HEK293T (cell line): ENCODE data around the gene FGD2.
A peak's percentile ranks its signal among the peaks of the same experiment; 100 is the strongest.

Source experiments
- CTCF ChIA-PET: fragments of 350-600 bp; formaldehyde crosslinking; extraction: SDS; loops from one replicate; lab custom pipeline; 2021; ENCODE audit warnings: antibody characterized with exemption, inconsistent platforms; lab: Yijun Ruan, JAX
- POLR2A ChIA-PET: fragments of 350-600 bp; formaldehyde crosslinking; extraction: SDS; loops from one replicate; lab custom pipeline; 2020; ENCODE audit warnings: antibody characterized with exemption, inconsistent platforms; lab: Yijun Ruan, JAX
- DNase-seq: peaks from one replicate; pipeline ENCODE4 v3.0.0; 2012; ENCODE audit warnings: mixed read lengths; ENCODE audit errors: extremely low spot score
- ARNT ChIP-seq: fragments of 450-650 bp; IDR thresholded peaks from 2 replicates; pipeline ENCODE4 v1.6.1; 2017; ENCODE audit warnings: mild to moderate bottlenecking
- BHLHE40 ChIP-seq: fragments of 450-650 bp; IDR thresholded peaks from 2 replicates; pipeline ENCODE4 v1.6.1; 2016; ENCODE audit warnings: mild to moderate bottlenecking, moderate library complexity, borderline replicate concordance
- CTBP1 ChIP-seq: fragments of 450-650 bp; IDR thresholded peaks from 2 replicates; pipeline ENCODE4 v1.6.1; 2016; ENCODE audit warnings: borderline replicate concordance
- ELF4 ChIP-seq: fragments of 450-650 bp; IDR thresholded peaks from 2 replicates; pipeline ENCODE4 v1.6.1; 2017; ENCODE audit warnings: antibody characterized with exemption
- FOXA1 ChIP-seq: fragments of 450-650 bp; IDR thresholded peaks from 2 replicates; pipeline ENCODE4 v1.6.1; 2016; ENCODE audit warnings: mild to moderate bottlenecking
- FOXK2 ChIP-seq: fragments of 450-650 bp; IDR thresholded peaks from 2 replicates; pipeline ENCODE4 v1.6.1; 2016; ENCODE audit warnings: mild to moderate bottlenecking
- FOXM1 ChIP-seq: fragments of 450-650 bp; IDR thresholded peaks from 2 replicates; pipeline ENCODE4 v1.6.1; 2017; ENCODE audit warnings: mild to moderate bottlenecking, borderline replicate concordance
- HDGF ChIP-seq: fragments of 450-650 bp; IDR thresholded peaks from 2 replicates; pipeline ENCODE4 v1.6.1; 2017; ENCODE audit warnings: antibody characterized with exemption, borderline replicate concordance
- L3MBTL2 ChIP-seq: fragments of 450-650 bp; conservative IDR thresholded peaks from 2 replicates; pipeline ENCODE4 v1.6.1; 2016; ENCODE audit warnings: mild to moderate bottlenecking
- LEF1 ChIP-seq: fragments of 450-650 bp; IDR thresholded peaks from 2 replicates; pipeline ENCODE4 v1.6.1; 2017; ENCODE audit warnings: mild to moderate bottlenecking, borderline replicate concordance
- NFRKB ChIP-seq: fragments of 450-650 bp; IDR thresholded peaks from 2 replicates; pipeline ENCODE4 v1.6.1; 2016; ENCODE audit warnings: mild to moderate bottlenecking, moderate library complexity
- SP1 ChIP-seq: fragments of 450-650 bp; IDR thresholded peaks from 2 replicates; pipeline ENCODE4 v1.6.1; 2017
- SUZ12 ChIP-seq: fragments of 450-650 bp; IDR thresholded peaks from 2 replicates; pipeline ENCODE4 v1.6.1; 2016; ENCODE audit warnings: mild to moderate bottlenecking
- TARDBP ChIP-seq: fragments of 450-650 bp; IDR thresholded peaks from 2 replicates; pipeline ENCODE4 v1.6.1; 2016
- ZNF384 ChIP-seq: fragments of 450-650 bp; IDR thresholded peaks from 2 replicates; pipeline ENCODE4 v1.6.1; 2016
- TF ChIP-seq, protein P1 (sequence below): fragments of 450-650 bp; IDR thresholded peaks from 2 replicates; pipeline ENCODE4 v1.6.1; 2016

Gene FGD2

GRCh38 chr6:36975231-36976006 lies 30.0 kb upstream of the FGD2 start:
- no peak for DNase-seq
- TF ChIP-seq L3MBTL2 (no peak), NFRKB (no peak), BHLHE40 (no peak), SUZ12 (no peak), FOXM1 (no peak), FOXA1 (no peak)
- TF ChIP-seq, protein P1, sequence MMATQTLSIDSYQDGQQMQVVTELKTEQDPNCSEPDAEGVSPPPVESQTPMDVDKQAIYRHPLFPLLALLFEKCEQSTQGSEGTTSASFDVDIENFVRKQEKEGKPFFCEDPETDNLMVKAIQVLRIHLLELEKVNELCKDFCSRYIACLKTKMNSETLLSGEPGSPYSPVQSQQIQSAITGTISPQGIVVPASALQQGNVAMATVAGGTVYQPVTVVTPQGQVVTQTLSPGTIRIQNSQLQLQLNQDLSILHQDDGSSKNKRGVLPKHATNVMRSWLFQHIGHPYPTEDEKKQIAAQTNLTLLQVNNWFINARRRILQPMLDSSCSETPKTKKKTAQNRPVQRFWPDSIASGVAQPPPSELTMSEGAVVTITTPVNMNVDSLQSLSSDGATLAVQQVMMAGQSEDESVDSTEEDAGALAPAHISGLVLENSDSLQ, result no peak
- ChIA-PET POLR2A (interaction anchor here (1.1 kb wide), 2 partner anchors 9 to 10 kb away, joined by 3 read pairs; partner anchors contain the start of gene MTCH1), CTCF (interaction anchor here (3.4 kb wide), 1 partner anchor 43 kb away, joined by 22 read pairs; no protein-coding TSS in a partner anchor)

DNA sequence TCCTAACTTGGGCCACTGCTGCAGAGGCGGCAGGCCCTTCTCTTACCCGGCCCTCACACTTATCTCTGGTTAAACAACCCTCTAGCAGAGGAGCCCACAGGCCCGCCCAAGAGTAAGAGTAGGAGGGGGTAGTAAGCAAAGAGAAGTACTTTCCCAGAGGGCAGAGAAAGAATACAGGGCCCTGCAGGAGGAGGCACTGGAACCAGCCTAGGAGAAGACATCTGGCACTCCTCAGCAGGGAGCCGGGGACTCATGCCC lies 29.5 kb upstream of the FGD2 start:
- ChIA-PET POLR2A (interaction anchor here (1.1 kb wide), 2 partner anchors 8 to 10 kb away, joined by 3 read pairs; partner anchors contain the start of gene MTCH1), CTCF (interaction anchor here (3.4 kb wide), 1 partner anchor 42 kb away, joined by 22 read pairs; no protein-coding TSS in a partner anchor)
- TF ChIP-seq CTBP1 (no peak), ZNF384 (no peak), FOXK2 (no peak), SP1 (no peak), FOXM1 (no peak), BHLHE40 (no peak), TARDBP (no peak), FOXA1 (no peak), HDGF (no peak)

DNA sequence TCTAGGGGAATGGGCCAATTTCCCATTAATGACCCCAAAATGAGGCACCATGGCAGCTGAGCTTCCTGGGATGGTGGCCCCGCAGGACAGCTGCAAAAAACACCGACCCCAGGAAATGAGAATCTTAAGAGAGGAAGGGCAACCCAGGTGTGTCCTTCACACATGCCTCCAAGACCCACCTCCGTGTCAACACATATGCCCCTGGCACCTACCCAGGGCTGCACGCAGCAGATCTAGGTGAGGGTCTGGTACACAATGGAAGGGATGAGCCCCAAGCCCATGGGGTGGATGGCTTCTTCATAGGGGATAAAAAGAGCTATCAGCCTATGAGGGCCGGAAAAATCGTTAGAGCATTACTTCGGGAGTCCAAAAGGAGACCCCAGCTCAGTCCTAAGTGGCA lies 28.9 kb upstream of the FGD2 start:
- TF ChIP-seq FOXA1 (no peak), ELF4 (no peak), BHLHE40 (no peak), LEF1 (no peak), SP1 (no peak), L3MBTL2 (no peak), CTBP1 (no peak), TARDBP (no peak), NFRKB (no peak), ZNF384 (no peak), SUZ12 (no peak), FOXM1 (no peak), HDGF (no peak), ARNT (no peak), FOXK2 (no peak)
- TF ChIP-seq, protein P1, result no peak
- DNase-seq, result no peak
- CTCF ChIA-PET, result interaction anchor here (3.4 kb wide), 1 partner anchor 42 kb away, joined by 22 read pairs; no protein-coding TSS in a partner anchor
- POLR2A ChIA-PET, result interaction anchor here (1.1 kb wide), 1 partner anchor 8 kb away, joined by 3 read pairs; no protein-coding TSS in a partner anchor

More for the DNA sequence above, 29.5 kb upstream of the FGD2 start:
- no peak for DNase-seq

- POLR2A ChIA-PET, result interaction anchor here (1.7 kb wide), 1 partner anchor 9 kb away, joined by 6 read pairs; the partner anchor contains the start of gene MTCH1
- no peak for DNase-seq
- CTCF ChIA-PET, result interaction anchor here (0.6 to 3.4 kb wide), 5 partner anchors 11 to 91 kb away, joined by 3 to 22 read pairs (median 3); partner anchors contain the start of gene C6orf89
- TF ChIP-seq LEF1, result no peak
- no peak for TF ChIP-seq L3MBTL2
- no peak for TF ChIP-seq ELF4
- TF ChIP-seq CTBP1, result no peak
- TF ChIP-seq, protein P1, result no peak
- TF ChIP-seq SP1, result no peak
- TF ChIP-seq TARDBP, result no peak
- TF ChIP-seq FOXM1, result no peak
- no peak for TF ChIP-seq SUZ12
- TF ChIP-seq ARNT, result no peak
- no peak for TF ChIP-seq BHLHE40
- TF ChIP-seq ZNF384, result no peak
- TF ChIP-seq NFRKB, result no peak
- no peak for TF ChIP-seq FOXK2
- TF ChIP-seq HDGF, result no peak
- TF ChIP-seq FOXA1, result no peak
These were observed 28.5 kb upstream of the FGD2 start for GRCh38 chr6:36976931-36977330.

GRCh38 chr6:36977470-36977941 lies 27.9 kb upstream of the FGD2 start:
- ChIA-PET POLR2A (interaction anchor here (0.6 to 1.7 kb wide), 2 partner anchors 9 to 11 kb away, joined by 3 to 6 read pairs; partner anchors contain the start of gene MTCH1), CTCF (interaction anchor here (0.6 to 3.4 kb wide), 7 partner anchors 10 to 233 kb away, joined by 3 to 22 read pairs (median 3); partner anchors contain the start of gene C6orf89)
- DNase-seq, result peak; percentile 58
- TF ChIP-seq LEF1 (no peak), SUZ12 (no peak), ARNT (no peak), TARDBP (no peak)
